Muscle layer of colon (tissue), 2 donors: Measurements from ENCODE around the gene FOXO3.

Experiments
- H3K27ac ChIP-seq: one replicate; pipeline ENCODE4 v1.7.0; 2013; ENCODE audit warnings: low read depth, mild to moderate bottlenecking, low read length, moderate library complexity
- H3K27me3 ChIP-seq, 2 donors: one replicate each; pipeline ENCODE4 v1.7.0; 2013; ENCODE audit warnings: low read length in 2 of 2, mild to moderate bottlenecking in 2 of 2; ENCODE audit not compliant: insufficient read depth in 2 of 2, control insufficient read depth in 1 of 2
- H3K36me3 ChIP-seq: one replicate; pipeline ENCODE4 v1.7.0; 2013; ENCODE audit warnings: mild to moderate bottlenecking, low read length; ENCODE audit not compliant: insufficient read depth
- H3K4me1 ChIP-seq: one replicate; pipeline ENCODE4 v1.7.0; 2013; ENCODE audit warnings: mild to moderate bottlenecking, low read length; ENCODE audit not compliant: insufficient read depth
- H3K4me3 ChIP-seq, 2 donors: one replicate each; pipeline ENCODE4 v1.7.0; 2013; ENCODE audit warnings: low read length in 2 of 2, low read depth in 1 of 2, mild to moderate bottlenecking in 1 of 2, moderate library complexity in 1 of 2
- H3K9ac ChIP-seq: one replicate; pipeline ENCODE4 v1.7.0; 2013; ENCODE audit warnings: low read length
- H3K9me3 ChIP-seq: one replicate; pipeline ENCODE4 v1.7.0; 2013; ENCODE audit warnings: mild to moderate bottlenecking, low read length
- donor health status: abdominal sarcoma.
- donor health status: Adenocarcinoma of cecum.

FOXO3 gene

DNA sequence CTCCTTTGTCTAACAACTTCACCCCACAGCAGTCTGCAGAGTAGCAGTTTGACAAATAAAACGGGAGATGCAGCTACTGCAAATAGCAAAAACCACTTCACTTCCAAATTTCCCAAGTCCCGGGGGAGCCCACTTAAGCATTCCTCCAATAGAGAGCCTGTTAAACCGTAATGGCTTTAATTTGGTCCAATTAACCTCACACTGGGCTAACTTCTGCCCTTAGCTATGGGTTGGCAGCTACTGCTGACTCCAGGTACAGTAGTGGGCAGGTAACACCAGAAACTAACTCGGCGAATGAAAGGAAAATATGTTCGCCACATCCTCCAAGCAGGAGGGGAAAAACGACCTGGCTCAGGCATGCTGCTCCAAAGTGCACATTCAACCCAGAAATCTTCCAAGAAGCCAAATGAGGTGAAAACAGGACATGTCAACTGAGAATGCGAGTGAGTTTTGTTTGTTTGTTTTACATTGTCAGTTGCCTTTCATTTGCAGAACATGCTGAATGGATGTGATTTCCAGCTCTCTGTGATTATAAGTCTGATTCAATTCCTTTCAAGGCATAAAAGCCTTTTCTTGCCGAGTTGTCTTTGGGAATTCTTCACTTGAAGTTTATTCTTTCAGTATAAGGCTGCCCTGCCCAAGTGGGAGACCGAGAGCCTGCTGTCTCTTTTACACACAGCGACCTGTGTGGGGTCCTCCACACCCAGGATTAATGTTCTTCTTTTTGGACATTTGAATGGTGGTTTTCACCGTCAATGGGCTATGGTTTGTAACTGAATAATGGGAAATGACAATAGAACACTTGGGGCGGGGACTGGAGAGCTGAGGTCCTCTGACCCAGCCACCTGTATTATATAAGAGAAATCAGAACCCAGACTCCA, 170.2 kb downstream of the FOXO3 start:
- H3K4me1 ChIP-seq = no peaks in the 10 kb centered on the region
- H3K9ac ChIP-seq = no peak overlapping the region
- H3K4me3 ChIP-seq = no peak overlapping the region
- H3K27ac ChIP-seq = no peak overlapping the region
- no peaks in the 10 kb centered on the region for H3K9me3 ChIP-seq
- H3K36me3 ChIP-seq = no peaks in the 10 kb centered on the region
- no peaks in the 10 kb centered on the region for H3K27me3 ChIP-seq

DNA sequence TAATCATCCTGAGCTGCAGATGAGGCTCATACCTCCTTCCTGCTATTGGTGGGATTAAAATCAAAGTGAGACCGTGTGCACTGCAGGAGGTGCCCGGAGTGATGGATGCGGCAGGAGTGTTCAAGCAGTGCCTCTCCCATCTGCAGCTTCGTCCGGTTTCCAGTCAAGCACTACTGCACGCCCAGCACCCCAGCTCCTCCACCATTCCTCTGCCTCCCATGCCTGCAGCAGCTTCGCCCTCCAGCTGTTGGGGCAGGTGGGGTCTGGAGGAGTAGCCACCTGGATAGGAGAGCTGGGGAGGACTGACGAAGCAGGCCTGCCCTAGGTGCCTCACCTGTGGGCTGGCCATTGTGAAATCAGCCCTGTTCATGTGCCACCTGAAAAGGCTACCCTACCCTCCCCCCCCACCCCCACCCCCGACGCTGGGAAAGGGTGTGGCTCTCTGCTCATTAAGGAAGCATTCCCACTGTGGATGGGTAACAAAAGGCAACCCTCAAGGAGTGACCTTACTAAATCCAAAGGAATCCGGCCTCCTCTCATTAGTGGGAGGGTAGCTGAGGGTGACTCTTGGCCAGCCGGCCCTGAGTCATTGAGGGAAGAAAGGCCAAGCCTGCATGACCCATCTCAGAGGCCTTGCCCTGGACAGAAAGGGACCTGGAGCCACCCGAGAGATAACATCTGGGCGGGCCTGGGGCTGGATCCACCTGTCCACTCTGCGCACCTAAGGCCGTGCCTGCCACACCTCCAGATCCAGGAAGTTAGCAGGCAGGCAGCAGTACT, 171.6 kb downstream of the FOXO3 start:
- H3K4me1 ChIP-seq = no peaks in the 10 kb centered on the region
- no peaks in the 10 kb centered on the region for H3K27me3 ChIP-seq
- no peak overlapping the region for H3K9ac ChIP-seq
- no peaks in the 10 kb centered on the region for H3K9me3 ChIP-seq
- no peaks in the 10 kb centered on the region for H3K36me3 ChIP-seq
- H3K4me3 ChIP-seq = no peak overlapping the region
- H3K27ac ChIP-seq = no peak overlapping the region

DNA sequence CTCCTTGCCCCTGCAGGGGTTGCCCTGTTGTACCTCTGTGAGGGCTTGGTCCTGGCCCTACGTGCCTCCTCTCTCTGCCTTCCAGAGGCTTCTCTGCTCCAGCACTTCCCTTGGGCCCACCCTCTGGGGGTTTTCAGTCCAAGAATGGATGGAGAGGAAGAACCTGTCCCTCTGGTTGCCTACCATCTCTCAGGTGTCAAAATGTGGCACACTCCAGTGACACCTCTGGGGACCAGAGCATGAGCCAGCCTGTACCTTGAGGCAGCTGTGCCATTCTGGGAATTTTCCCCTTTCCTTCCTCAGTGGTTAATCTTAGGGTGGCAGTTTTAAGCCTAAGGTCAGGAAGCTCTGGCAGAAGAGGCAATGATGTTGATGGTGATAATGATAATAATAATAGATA, 172.3 kb downstream of the FOXO3 start:
- no peak overlapping the region for H3K27ac ChIP-seq
- peaks cover 2% of the 10 kb centered on the region for H3K4me1 ChIP-seq
- no peaks in the 10 kb centered on the region for H3K36me3 ChIP-seq
- no peak overlapping the region for H3K4me3 ChIP-seq
- no peaks in the 10 kb centered on the region for H3K9me3 ChIP-seq
- H3K27me3 ChIP-seq = no peaks in the 10 kb centered on the region
- no peak overlapping the region for H3K9ac ChIP-seq

DNA sequence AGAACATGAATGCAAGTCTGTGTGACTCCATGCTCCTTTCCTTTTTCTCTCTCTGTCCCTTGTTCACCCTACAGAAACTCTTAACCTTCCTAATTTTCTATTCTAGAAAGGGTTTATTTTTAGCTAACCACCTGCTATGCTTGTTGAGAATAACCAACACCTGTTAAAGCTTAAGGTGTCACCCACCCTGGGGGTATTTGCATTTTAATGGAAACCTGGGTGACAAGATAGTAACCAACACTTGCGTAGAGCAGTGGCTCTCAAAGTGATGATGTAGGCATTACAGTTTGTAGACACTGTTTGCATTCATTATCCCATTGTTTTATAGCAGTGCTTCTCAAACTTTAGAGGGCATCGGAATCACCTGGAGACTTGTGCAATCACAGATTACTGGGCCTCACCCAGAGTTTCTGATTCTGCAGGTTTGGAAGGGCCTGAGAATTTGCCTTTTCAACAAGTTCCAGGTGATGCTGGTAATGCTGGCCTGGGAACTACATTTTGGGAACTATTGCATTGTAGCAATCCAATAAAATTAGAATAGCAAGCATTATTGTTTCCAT, 173.1 kb downstream of the FOXO3 start:
- H3K4me3 ChIP-seq = no peak overlapping the region
- H3K27ac ChIP-seq = no peak overlapping the region
- H3K4me1 ChIP-seq = peaks cover 9% of the 10 kb centered on the region
- H3K9ac ChIP-seq = no peak overlapping the region
- H3K36me3 ChIP-seq = no peaks in the 10 kb centered on the region
- no peaks in the 10 kb centered on the region for H3K9me3 ChIP-seq
- H3K27me3 ChIP-seq = no peaks in the 10 kb centered on the region
